GM12875 (cell line): ENCODE results near the gene SASH1.

Experiments used
- H3K4me3 ChIP-seq: one replicate; pipeline ENCODE4 v1.5.1; 2011; ENCODE audit warnings: low read depth, low read length, control low read depth
- TF ChIP-seq, protein P1 (sequence below): IDR thresholded peaks from 2 replicates; pipeline ENCODE4 v1.5.1; 2011; ENCODE audit warnings: low read depth, mild to moderate bottlenecking, control low read depth, inconsistent platforms, low read length, moderate library complexity, borderline replicate concordance; ENCODE audit not compliant: insufficient read depth

SASH1 gene

GRCh38 chr6:148596891-148597455, 254.3 kb downstream of the SASH1 start:
- no peak overlapping the region for H3K4me3 ChIP-seq
- TF ChIP-seq, protein P1, sequence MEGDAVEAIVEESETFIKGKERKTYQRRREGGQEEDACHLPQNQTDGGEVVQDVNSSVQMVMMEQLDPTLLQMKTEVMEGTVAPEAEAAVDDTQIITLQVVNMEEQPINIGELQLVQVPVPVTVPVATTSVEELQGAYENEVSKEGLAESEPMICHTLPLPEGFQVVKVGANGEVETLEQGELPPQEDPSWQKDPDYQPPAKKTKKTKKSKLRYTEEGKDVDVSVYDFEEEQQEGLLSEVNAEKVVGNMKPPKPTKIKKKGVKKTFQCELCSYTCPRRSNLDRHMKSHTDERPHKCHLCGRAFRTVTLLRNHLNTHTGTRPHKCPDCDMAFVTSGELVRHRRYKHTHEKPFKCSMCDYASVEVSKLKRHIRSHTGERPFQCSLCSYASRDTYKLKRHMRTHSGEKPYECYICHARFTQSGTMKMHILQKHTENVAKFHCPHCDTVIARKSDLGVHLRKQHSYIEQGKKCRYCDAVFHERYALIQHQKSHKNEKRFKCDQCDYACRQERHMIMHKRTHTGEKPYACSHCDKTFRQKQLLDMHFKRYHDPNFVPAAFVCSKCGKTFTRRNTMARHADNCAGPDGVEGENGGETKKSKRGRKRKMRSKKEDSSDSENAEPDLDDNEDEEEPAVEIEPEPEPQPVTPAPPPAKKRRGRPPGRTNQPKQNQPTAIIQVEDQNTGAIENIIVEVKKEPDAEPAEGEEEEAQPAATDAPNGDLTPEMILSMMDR: no peak

GRCh38 chr6:148598724-148599123, 256.1 kb downstream of the SASH1 start:
- TF ChIP-seq, protein P1: no peak
- H3K4me3 ChIP-seq: no peak overlapping the region

DNA sequence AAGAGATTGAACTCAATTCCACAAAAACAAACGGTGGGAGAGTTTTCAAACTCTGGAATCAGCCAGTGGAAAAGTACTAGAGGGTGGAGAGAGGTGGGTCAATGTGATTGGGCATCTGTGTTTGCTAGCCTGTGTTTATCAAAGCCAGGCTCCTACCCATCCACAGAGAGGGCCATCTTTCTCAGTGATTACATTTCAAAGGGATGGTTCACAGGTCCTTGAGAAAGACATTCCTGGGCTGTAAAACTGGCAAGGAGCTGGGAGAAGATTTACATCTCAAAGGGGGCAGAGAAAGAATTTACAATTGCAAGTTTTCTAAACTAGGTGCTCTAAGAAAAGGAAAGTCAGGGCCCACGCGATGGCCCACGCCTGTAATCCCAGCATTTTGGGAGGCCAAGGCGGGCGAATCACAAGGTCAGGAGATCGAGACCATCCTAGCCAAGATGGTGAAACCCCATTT, 257.4 kb downstream of the SASH1 start:
- TF ChIP-seq, protein P1: no peak
- H3K4me3 ChIP-seq: no peak overlapping the region
